Measurements from ENCODE around the gene PFDN2.
A peak's percentile ranks its signal among the peaks of the same experiment; 100 is the strongest.

PFDN2 gene, protein sequence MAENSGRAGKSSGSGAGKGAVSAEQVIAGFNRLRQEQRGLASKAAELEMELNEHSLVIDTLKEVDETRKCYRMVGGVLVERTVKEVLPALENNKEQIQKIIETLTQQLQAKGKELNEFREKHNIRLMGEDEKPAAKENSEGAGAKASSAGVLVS

DNA sequence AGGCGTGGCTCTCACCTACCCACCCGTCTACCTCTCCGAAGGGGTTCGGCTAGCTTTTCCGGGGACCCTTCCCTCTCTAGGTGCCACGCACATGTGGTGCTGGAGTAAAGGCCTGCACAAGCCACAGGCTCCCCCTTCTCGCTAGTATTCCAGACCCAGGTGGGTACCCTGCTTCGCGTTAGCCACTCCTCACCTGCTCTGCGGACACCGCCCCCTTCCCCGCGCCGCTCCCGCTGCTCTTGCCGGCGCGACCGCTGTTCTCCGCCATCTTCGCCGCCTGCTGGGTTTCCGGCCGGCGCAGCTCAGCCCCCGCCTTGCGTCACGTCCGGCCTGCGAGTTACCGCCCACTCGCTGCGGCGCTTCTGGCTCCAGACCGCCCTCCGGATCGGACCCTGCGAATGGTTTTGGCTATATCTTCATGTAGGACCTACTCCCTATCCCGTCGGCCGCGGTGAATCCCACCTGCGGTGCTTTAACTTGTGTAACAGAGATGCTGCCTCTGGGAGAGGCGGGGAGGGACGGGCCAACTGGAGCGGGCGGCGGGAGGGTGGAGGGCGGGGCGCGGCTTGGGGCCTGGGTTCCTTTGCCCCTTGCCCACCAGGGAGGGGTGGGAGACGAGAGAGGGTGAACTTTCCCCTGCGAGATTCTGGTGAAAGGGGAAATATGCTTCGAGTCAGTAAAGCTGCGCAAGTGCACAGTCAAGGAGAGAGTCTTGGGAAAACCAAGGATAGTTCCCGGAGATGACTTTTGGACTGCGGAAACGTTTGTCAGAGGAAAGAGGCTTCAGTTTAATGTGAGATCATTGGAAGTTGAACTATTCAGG lies at the start of gene PFDN2, which contains the start of gene NIT1:
Gene PFDN2 (minus strand): TSS at position 279 of the 823 bp plus-strand sequence. CDS start 11 bp downstream, at position 268.
Gene NIT1 (plus strand): TSS at position 347 of the 823 bp plus-strand sequence. CDS start 72 bp downstream, at position 419.
- peak; percentile 94 for DNase-seq

DNA sequence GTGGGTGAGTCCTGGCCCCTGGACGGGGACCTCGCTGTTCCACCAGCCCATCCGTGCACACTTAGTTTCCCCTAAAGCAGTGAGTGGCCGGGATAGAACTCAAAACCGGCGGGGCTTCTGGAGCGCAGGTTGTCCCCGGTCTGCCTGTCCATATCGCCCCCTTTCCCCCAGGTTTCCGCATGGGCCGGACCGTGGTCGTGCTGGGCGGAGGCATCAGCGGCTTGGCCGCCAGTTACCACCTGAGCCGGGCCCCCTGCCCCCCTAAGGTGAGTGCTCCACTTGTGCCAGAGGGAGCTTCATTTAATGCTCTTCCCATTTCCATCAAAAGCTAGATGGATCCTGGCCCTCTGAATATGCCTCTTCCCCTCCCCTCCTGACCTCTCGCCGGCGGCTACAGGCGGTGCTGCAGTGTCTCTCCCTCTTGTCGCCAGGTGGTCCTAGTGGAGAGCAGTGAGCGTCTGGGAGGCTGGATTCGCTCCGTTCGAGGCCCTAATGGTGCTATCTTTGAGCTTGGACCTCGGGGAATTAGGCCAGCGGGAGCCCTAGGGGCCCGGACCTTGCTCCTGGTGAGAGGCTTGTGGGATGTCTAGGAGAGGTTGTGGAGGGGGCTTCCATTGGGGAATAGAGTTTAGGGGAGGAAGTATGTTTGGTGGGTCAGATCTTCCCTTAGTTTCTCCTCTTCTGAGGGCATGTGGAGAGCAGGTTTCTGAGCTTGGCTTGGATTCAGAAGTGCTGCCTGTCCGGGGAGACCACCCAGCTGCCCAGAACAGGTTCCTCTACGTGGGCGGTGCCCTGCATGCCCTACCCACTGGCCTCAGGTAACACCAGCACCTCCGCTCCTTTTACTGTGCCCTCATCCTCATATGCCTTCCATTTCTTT lies 49.1 kb upstream of the PFDN2 start:
- DNase-seq, result no peak

DNA sequence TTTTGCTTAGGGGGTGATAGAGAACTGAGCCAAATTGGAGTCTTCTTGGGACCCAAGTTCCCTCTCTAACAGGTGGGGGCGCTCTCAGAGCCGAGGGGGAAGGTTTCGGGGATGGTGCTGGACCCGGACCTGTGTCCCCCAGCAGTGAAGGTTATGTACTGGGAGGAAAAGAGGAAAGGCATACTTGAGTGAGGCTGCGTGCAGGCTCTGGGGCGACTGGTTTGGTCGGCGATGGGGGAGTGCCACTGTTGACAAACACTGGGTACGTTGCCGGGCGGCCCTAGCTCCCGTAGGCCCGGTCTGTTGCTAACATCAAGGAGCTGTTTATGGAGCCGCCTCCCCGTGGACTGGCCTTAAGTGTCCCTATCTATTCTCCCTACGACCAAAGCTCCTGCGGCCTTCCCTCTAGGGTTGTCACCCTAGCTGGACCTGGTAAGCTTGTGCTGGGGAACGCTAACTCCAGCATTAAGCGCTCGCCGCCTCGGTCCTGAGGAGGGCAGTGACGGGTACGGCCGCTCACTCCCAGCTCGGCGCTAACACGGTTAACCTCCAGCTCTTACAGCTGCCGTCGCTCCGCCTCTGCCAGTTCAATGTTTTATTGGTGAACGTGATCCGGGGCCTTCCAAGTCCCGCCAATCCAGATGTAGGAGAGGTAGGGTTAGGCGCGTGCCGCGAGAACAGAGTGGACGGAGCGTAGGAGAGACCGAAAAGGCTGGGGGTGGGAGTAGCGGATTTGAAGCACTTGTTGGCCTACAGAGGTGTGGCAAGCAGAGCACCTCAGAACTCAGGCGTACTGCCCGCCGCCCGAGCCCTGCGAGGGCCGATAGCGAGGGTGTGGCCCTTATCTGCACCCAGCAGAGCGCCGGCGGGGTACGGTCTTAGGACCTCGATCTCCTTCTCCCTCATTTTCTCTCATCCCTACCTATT lies 48.2 kb upstream of the PFDN2 start, which contains the start of gene PPOX:
Gene PPOX (plus strand): TSS at position 685 of the 927 bp plus-strand sequence. CDS start 422 bp downstream, outside the sequence.
- DNase-seq, result peak; percentile 95

DNA sequence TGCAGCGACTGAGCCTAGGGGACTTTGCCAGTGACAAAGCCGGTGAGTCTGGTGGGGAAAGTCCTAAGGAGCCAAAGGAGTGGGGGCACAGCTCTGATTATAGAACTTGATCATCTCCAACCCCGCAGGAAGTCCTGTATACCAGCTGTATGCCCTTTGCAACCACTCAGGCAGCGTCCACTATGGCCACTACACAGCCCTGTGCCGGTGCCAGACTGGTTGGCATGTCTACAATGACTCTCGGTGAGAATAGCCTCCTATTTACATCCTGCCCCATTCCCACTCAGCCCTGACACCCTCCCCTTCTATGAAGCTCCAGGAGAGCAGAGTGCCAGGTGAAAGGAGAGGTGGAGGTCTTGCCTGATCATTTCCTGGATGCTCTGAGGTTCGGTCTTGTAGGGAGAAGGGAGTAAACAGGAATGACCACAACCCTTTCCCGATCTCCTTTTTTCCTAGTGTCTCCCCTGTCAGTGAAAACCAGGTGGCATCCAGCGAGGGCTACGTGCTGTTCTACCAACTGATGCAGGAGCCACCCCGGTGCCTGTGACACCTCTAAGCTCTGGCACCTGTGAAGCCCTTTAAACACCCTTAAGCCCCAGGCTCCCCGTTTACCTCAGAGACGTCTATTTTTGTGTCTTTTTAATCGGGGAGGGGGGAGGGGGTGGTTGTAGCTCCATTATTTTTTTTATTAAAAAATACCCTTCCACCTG lies 47.2 kb upstream of the PFDN2 start:
- no peak for DNase-seq

DNA sequence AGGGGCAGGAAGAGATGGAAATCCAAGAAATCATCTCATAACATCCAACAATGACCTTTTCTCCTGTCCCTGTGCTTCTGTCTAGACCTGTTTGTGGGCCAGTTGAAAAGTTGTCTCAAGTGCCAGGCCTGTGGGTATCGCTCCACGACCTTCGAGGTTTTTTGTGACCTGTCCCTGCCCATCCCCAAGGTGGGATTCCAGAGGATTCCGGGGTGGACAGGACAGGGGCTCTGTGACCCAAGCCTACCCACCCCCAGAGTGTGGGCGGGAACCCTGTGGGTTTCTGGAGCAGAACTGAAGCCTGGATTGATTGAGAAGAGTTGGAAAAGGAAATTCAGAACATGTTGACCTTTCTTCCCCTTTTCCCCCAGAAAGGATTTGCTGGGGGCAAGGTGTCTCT lies 46.0 kb upstream of the PFDN2 start:
- DNase-seq, result no peak

DNA sequence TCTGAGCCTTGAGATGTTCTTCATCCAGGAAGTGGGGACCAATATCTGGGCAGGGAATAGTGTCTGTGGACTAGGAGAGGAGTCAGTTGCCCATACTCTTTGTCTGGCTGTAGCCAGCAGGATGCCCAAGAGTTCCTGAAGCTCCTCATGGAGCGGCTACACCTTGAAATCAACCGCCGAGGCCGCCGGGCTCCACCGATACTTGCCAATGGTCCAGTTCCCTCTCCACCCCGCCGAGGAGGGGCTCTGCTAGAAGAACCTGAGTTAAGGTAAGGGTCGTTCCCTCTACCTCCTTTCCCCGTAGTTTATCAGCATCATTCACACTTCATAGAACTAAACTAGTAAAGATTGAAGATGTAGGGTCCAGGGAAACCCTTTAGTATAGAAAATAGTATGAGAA lies 45.0 kb upstream of the PFDN2 start:
- DNase-seq, result no peak

DNA sequence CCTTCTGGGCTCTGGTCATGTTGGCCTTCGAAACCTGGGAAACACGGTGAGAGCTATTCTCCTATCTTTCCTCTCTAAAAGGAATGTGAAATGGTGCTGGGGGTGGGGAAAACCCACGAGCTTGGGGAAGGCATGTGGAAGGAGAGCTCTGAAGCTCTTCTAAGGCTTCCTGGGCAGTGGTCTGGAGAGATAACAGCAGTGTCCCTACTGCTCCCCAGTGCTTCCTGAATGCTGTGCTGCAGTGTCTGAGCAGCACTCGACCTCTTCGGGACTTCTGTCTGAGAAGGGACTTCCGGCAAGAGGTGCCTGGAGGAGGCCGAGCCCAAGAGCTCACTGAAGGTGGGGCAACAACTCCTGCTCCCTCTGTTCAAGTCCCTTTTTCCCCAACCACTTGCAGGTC lies 44.2 kb upstream of the PFDN2 start:
- no peak for DNase-seq

DNA sequence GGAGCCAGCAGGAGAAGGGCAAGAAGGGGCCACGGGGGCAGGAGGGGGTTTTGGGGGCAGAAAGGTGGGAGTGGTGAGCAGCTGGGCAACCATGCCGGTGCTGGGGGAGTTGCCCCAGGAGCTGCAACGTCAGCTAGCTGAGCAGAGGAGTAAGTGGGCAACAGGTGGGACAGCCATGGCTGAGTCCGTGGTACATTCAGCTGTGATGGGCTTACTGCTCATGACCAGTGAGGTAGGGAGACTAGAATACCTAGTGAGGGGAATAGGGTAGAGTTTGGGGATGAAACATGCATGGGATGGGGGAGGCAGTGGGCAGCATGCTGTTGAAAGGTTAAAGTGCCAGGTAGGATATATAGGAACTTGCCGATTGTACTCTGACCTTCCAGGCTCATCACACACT lies 43.8 kb upstream of the PFDN2 start:
- no peak for DNase-seq

DNA sequence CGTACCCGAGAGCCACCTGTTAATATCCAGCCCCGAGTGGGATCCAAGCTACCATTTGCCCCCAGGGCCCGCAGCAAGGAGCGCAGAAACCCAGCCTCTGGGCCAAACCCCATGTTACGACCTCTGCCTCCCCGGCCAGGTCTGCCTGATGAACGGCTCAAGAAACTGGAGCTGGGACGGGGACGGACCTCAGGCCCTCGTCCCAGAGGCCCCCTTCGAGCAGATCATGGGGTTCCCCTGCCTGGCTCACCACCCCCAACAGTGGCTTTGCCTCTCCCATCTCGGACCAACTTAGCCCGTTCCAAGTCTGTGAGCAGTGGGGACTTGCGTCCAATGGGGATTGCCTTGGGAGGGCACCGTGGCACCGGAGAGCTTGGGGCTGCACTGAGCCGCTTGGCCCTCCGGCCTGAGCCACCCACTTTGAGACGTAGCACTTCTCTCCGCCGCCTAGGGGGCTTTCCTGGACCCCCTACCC lies 42.9 kb upstream of the PFDN2 start:
- DNase-seq, result no peak

DNA sequence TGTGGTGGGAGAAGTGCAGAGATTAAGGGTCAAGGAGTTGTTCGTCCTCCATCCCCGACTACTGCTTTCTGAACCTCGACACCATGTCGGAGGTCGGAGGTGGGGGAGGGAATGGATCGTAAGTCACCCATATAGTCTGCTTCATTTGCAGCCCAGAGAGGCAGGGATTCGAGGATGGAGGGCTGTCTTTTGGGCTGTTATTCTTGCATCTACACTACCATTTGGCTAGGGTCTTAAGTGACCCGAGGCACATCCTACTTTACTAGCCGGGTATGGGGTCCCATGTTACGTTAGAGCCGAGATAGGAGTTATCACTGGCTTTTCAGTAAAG lies 42.0 kb upstream of the PFDN2 start:
- DNase-seq, result no peak

DNA sequence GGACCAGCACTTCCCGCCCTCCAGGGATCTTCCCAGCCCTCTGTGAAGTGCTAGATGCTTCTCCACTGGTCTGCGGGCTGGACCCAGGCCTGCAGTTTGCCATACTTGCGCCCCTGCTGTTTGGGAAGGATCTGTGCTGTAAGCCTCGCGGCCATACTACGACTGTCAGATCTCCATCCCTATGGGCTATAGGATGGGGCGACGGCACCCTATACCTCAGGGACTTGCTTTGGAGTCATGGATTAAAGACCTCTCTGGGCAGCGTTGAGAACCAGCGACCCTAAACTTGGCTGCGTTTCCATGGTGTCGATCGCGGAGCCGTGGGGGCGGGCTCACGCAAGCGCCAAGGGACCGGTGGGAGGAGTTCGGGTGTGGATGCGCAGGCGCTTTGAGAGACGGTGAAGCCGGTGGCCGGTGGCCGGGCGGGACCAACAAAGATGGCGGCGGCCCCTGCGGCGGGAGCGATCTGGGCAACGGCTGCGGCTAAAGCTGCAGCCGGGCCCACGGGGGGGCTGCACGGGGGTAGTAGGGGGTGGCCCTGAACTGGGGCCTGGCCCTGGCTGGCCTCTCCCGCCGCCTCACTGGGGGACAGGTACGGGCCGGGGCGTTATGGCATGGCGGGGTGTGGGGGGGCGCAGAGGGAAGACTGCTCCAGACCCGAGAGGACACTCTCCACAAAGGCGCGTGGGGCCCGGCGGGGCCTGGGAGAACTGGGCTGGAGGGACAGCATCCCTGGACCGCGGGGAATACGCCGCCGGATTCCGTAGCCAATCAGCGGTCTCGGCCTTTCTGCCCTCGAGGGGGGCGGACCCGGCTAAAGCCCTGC lies 41.5 kb upstream of the PFDN2 start, which contains the start of gene USP21:
Gene USP21 (plus strand): TSS at position 414 of the 826 bp plus-strand sequence. CDS start 1,141 bp downstream, outside the sequence.
- peak; percentile 95 for DNase-seq

DNA sequence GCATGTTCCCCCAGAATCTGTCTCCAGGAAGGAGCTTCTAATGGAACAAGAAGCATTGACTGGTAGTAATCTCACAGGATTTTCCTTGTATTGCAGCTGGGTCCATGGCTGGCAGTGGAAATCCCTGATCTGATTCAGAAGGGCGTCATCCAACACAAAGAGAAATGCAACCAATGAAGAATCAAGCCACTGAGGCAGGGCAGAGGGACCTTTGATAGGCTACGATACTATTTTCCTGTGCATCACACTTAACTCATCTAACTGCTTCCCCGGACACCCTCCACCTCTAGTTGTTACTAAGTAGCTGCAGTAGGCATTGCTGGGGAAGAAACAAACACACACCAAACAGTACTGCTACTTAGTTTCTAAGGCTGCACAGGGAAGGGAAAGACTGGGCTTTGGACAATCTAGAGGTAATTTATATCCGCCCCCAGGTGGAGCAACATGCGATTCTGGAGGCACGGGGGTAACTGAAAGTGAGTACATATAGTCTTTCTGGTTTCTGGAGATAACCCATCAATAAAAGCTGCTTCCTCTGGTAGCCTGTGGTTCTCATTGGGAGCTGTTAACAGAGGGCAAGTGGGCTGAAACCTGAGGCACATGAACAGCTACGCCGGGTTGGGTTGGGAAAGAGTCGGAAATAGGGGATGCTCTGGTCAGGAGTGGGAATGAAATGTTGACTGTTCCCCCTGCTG lies 40.6 kb upstream of the PFDN2 start:
- DNase-seq, result no peak

DNA sequence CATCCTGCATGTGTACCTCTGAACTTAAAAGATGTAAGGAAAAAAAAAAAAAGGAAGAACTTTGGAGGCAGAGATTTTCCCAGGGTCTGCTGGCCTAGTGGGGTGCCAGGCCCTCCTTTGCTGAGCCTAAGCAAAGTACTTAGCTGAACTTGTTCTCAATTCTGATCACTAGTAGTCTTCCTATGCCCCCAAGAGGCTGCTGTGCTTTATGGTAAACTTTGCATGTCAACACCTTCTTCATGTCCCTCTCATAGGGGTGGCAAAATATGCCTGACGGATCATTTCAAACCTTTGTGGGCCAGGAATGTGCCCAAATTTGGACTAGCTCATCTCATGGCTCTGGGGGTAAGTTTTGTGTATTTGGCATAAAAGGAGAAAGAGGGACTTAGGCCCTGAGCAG lies 40.0 kb upstream of the PFDN2 start:
- no peak for DNase-seq

DNA sequence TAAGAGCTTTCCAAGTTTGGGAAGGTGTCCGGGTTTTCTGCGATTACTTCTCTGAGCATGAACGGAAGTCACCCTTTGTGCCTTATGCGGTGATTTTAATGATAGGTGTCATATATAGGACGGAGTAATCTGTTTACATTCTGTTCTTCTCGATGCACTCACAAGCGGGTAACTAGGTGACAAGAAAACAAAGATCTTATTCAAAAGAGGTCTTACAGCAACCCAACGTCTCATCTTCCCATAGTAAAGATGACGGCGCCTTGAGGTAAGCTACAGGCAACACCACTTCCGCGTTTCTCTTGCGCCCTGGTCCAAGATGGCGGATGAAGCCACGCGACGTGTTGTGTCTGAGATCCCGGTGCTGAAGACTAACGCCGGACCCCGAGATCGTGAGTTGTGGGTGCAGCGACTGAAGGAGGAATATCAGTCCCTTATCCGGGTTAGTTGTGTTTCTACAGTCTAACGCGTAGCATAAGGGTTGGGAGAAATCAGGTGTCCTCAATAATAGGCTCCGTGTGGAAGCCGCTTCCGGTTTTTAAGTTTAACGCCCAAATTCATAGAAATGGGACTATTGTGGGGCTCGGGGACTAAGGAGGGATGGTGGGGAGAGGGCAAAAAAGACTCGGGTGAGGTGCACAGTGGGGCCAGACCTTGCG lies 36.0 kb upstream of the PFDN2 start, which contains the start of gene UFC1:
Gene UFC1 (plus strand): TSS at position 297 of the 656 bp plus-strand sequence. CDS start 20 bp downstream, at position 317.
- peak; percentile 87 for DNase-seq

DNA sequence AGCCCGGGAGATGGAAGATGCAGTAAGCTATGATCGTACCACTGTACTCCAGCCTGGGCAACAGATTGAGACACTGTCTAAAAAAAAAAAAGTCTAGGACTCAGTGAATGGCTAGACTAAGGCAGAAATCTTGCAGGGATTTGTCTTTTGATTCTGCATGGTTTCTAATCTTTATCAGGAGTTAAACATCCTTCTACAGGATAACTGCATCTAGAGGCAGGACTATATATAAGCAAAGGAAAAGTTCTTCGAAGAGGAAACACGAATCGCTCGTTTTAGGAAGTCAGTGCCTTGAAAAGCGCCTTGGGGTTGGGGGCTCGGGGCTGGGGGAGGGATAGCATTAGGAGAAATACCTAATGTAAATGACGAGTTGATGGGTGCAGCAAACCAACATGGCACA lies 35.3 kb upstream of the PFDN2 start:
- no peak for DNase-seq

DNA sequence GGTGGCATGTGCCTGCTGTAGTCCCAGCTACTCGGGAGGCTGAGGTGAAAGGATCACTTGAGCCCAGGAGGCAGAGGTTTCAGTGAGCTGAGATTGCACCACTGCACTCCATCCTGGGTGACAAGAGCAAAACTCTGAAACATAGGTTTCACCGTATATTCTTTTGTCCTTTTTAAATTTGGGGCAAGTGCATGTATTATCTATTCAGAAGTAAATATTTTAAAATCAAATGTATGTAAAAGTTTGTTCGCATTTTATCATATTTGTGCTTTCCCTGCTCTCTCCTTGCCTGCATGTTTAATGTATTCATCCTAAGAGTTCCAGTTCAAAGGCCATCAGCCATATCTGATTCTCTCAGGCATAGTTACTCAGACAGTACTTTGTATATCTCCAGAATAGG lies 28.0 kb upstream of the PFDN2 start:
- no peak for DNase-seq

DNA sequence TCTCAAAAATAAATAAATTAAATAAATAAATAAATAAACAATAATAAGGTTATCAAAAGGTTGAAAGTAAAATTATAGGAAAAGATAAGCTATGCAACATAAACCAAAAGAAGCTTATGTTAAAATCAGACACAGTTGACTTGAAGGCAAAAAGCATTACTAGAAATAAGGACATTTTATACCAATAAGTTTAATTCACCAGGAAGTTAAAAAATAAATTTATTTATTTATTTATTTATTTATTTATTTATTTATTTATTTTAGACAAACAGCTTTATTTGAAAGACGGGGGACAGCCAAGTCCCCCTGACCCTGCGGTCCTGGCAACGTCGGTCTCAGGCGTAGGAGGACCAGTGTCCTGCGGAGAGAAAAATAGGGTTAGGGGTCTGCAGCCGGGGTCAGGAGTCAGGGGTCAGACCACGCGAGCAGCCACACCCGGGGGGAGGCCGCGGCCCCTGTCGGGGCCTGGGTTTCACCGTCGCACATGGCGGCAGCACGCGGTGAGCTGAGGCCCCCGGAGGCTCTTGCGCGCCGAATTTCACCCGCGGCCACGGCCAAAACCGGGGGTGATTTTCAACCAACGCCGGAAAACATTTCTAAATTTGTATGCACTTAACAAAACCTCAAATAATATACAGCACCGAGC lies 23.0 kb upstream of the PFDN2 start:
- no peak for DNase-seq

DNA sequence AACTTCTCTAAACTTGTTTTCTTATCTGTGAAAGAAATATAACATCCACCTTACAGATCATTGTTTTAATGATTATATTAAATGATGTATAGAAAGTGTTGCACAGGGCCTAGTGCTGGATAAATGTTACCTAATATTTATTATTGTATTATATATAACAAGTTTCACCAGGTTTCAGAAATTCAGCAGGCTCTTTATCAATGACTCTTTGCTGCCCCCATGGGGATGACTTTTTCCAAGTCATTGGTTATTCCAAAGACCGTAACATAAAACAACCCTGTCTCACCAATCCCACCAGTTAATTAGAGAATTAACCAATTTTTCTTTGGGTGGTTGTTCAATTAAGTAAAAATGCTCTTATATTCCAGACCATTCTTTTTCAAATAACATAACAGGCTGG lies 21.9 kb upstream of the PFDN2 start:
- no peak for DNase-seq

DNA sequence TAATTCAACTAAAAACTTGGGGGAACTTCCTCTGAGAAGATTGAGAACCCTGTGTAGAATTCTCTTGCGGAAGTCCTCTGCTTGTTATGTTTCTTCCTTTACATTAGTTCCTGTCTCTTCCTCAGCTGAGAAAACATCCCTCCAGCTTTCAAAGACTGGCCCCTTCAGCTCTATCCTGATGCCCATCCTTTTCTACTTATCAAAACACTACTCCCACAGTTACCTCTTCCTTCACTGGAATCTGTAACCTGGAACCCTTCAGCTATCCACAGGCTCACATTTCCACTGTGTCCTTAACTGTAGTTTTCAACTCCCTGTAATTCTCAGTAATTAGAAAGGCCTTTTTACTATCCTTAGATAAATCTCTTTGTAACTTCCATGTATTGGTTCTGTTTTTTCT lies 20.6 kb upstream of the PFDN2 start:
- DNase-seq, result no peak
